ENCODE measurements around the gene CES2.

CES2 gene

GRCh38 chr16:66891797-66892196 is 43.5 kb upstream of the CES2 start:
- H3K4me1 ChIP-seq (ENCODE audit: low read length) = no peaks in the 10 kb centered on the region
- no peak overlapping the region for H3K4me3 ChIP-seq (ENCODE audit: low read length)
- H3K4me2 ChIP-seq (ENCODE audit: low read length) = no peak overlapping the region
- H3K9ac ChIP-seq (ENCODE audit: low read length) = no peak overlapping the region
- no peaks in the 10 kb centered on the region for H3K9me3 ChIP-seq (ENCODE audit: insufficient read depth, low read length)
- TF ChIP-seq EZH2phosphoT487 (IDR thresholded peaks at IDR 0.05; ENCODE audit: low read depth) = no peak
- TF ChIP-seq, protein P1, sequence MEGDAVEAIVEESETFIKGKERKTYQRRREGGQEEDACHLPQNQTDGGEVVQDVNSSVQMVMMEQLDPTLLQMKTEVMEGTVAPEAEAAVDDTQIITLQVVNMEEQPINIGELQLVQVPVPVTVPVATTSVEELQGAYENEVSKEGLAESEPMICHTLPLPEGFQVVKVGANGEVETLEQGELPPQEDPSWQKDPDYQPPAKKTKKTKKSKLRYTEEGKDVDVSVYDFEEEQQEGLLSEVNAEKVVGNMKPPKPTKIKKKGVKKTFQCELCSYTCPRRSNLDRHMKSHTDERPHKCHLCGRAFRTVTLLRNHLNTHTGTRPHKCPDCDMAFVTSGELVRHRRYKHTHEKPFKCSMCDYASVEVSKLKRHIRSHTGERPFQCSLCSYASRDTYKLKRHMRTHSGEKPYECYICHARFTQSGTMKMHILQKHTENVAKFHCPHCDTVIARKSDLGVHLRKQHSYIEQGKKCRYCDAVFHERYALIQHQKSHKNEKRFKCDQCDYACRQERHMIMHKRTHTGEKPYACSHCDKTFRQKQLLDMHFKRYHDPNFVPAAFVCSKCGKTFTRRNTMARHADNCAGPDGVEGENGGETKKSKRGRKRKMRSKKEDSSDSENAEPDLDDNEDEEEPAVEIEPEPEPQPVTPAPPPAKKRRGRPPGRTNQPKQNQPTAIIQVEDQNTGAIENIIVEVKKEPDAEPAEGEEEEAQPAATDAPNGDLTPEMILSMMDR (IDR thresholded peaks at IDR 0.05; ENCODE audit: low read depth, low read length) = no peak
- no peaks in the 10 kb centered on the region for H3K27me3 ChIP-seq (ENCODE audit: low read depth, low read length)
- H3K36me3 ChIP-seq (replicated peaks; ENCODE audit: low read depth, low read length) = peaks cover 13% of the 10 kb centered on the region
- H3K79me2 ChIP-seq (ENCODE audit: low read length) = no peaks in the 10 kb centered on the region
- no peak overlapping the region for H3K27ac ChIP-seq (ENCODE audit: low read length)
- H4K20me1 ChIP-seq (ENCODE audit: insufficient read depth, low read length) = no peaks in the 10 kb centered on the region
- no peak overlapping the region for H2AFZ ChIP-seq (ENCODE audit: low read depth, low read length)

DNA sequence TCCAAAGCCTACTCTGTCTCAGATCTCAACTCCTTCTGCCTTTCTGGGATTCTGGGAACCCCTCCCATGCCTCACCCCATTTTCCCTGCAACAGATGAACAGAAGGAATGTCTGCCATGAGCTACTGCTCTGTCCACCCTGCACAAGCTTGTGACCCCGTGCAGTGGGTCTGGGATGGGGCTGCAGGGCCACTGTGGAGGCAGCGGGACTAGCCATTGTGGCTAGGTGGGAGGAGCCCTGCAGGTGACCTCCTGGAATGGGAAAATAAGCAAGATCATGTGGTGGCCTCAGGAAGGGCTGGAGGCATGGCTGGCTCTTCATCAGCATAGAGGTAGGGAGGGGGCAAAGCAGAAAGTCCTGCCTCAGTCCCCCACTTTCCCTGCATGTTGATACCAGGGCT is 41.3 kb upstream of the CES2 start:
- Histone ChIP-seq H3K9ac (ENCODE audit: low read length) (no peak overlapping the region), H3K79me2 (ENCODE audit: low read length) (no peaks in the 10 kb centered on the region), H3K4me3 (ENCODE audit: low read length) (no peak overlapping the region), H3K27me3 (ENCODE audit: low read depth, low read length) (no peaks in the 10 kb centered on the region), H3K36me3 (replicated peaks; ENCODE audit: low read depth, low read length) (peaks cover 3% of the 10 kb centered on the region), H3K9me3 (ENCODE audit: insufficient read depth, low read length) (no peaks in the 10 kb centered on the region), H2AFZ (ENCODE audit: low read depth, low read length) (no peak overlapping the region), H3K4me2 (ENCODE audit: low read length) (no peak overlapping the region), H3K4me1 (ENCODE audit: low read length) (no peaks in the 10 kb centered on the region), H4K20me1 (ENCODE audit: insufficient read depth, low read length) (no peaks in the 10 kb centered on the region), H3K27ac (ENCODE audit: low read length) (no peak overlapping the region)
- TF ChIP-seq EZH2phosphoT487 (IDR thresholded peaks at IDR 0.05; ENCODE audit: low read depth) = no peak
- TF ChIP-seq, protein P1 (IDR thresholded peaks at IDR 0.05; ENCODE audit: low read depth, low read length) = no peak

DNA sequence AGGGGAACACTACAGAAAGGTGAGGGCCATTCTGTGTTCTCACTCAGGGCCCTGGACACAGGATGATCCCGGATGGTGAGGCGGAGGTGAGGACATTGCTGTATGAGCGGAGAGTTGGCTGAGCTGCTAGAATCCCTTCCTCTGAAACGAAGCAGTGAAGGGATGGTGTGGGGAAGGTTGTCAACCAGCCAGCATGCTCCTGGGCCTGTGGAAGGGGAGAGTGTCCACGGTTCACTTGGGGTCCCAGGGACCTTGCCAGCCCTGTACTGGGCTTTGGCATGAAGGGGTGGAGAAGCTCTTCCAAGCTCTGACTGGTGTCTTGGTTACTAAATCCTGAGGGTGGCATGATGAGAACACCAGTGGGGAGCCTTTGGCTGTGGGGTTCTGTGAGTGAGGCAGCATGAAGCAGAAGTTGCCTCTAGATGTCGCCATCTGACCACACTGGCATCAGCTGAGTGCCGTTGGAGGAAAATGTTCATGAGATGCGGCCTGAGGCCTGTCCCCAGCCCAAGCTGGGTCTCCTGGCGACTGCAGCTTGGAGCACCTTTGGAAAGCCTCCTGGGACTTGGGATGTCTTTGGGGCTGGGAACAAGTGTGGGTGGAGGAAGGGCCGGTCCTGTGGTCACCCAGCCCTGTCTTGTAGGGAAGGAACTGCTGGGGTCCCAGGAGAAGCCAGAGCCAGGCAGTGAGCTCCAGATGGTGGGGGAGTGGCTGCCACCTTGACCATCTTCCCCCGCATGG is 40.2 kb upstream of the CES2 start:
- Histone ChIP-seq H3K4me1 (ENCODE audit: low read length) (no peaks in the 10 kb centered on the region), H3K27me3 (ENCODE audit: low read depth, low read length) (no peaks in the 10 kb centered on the region), H3K9ac (ENCODE audit: low read length) (no peak overlapping the region), H3K27ac (ENCODE audit: low read length) (no peak overlapping the region), H4K20me1 (ENCODE audit: insufficient read depth, low read length) (no peaks in the 10 kb centered on the region), H3K36me3 (replicated peaks; ENCODE audit: low read depth, low read length) (no peaks in the 10 kb centered on the region), H3K4me3 (ENCODE audit: low read length) (no peak overlapping the region), H3K4me2 (ENCODE audit: low read length) (no peak overlapping the region), H3K79me2 (ENCODE audit: low read length) (no peaks in the 10 kb centered on the region), H3K9me3 (ENCODE audit: insufficient read depth, low read length) (no peaks in the 10 kb centered on the region), H2AFZ (ENCODE audit: low read depth, low read length) (no peak overlapping the region)
- TF ChIP-seq EZH2phosphoT487 (IDR thresholded peaks at IDR 0.05; ENCODE audit: low read depth) = no peak
- TF ChIP-seq, protein P1 (IDR thresholded peaks at IDR 0.05; ENCODE audit: low read depth, low read length) = peak; percentile 81

DNA sequence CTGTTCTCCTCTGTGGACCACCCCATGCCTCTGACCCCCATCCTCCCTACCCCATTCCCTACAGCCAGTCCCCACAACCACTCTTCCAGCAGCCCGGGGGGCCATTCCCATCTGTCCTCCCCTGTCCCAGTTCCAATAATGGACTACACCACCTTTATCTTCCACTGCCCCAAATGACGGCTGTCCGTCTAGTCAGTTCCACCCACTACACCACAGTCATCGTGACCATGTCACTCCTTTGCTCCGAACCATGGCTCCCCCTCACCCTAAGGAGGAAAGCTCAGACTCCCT is 39.7 kb upstream of the CES2 start:
- TF ChIP-seq, protein P1 (IDR thresholded peaks at IDR 0.05; ENCODE audit: low read depth, low read length) = no peak
- TF ChIP-seq EZH2phosphoT487 (IDR thresholded peaks at IDR 0.05; ENCODE audit: low read depth) = no peak
- no peak overlapping the region for H3K27ac ChIP-seq (ENCODE audit: low read length)
- no peaks in the 10 kb centered on the region for H4K20me1 ChIP-seq (ENCODE audit: insufficient read depth, low read length)
- H3K9me3 ChIP-seq (ENCODE audit: insufficient read depth, low read length) = no peaks in the 10 kb centered on the region
- no peak overlapping the region for H3K9ac ChIP-seq (ENCODE audit: low read length)
- H3K27me3 ChIP-seq (ENCODE audit: low read depth, low read length) = no peaks in the 10 kb centered on the region
- no peak overlapping the region for H2AFZ ChIP-seq (ENCODE audit: low read depth, low read length)
- H3K4me3 ChIP-seq (ENCODE audit: low read length) = no peak overlapping the region
- H3K4me1 ChIP-seq (ENCODE audit: low read length) = no peaks in the 10 kb centered on the region
- H3K36me3 ChIP-seq (replicated peaks; ENCODE audit: low read depth, low read length) = no peaks in the 10 kb centered on the region
- no peak overlapping the region for H3K4me2 ChIP-seq (ENCODE audit: low read length)
- no peaks in the 10 kb centered on the region for H3K79me2 ChIP-seq (ENCODE audit: low read length)
